GM18870 (cell line): ENCODE data around the gene SLC2A2.

Experiments
- ATAC-seq: cut with Tn5 transposase; IDR thresholded peaks from one replicate; pipeline ENCODE4 v1.9.1; 2021; ENCODE audit warnings: moderate library complexity; ENCODE audit not compliant: unreplicated experiment

SLC2A2 gene

GRCh38 chr3:171026597-171027293 is at the start of gene SLC2A2:
TSS of gene SLC2A2 (minus strand) at chr3:171026720. CDS start at chr3:171026670, 50 bp downstream.
- ATAC-seq: no peak

- ATAC-seq: no peak
Observed at GRCh38 chr3:171072432-171072831, 45.9 kb upstream of the SLC2A2 start.

- ATAC-seq: no peak
Observed at GRCh38 chr3:171068658-171069057, 42.1 kb upstream of the SLC2A2 start.

- no peak for ATAC-seq
Observed at GRCh38 chr3:171066206-171066605, 39.7 kb upstream of the SLC2A2 start.

- no peak for ATAC-seq
Observed at GRCh38 chr3:171065732-171066131, 39.2 kb upstream of the SLC2A2 start.

- no peak for ATAC-seq
Observed at GRCh38 chr3:171064461-171064860, 37.9 kb upstream of the SLC2A2 start.

GRCh38 chr3:171061749-171062148 is 35.2 kb upstream of the SLC2A2 start:
- ATAC-seq: no peak

- ATAC-seq: no peak
Observed at GRCh38 chr3:171059978-171060377, 33.5 kb upstream of the SLC2A2 start.

GRCh38 chr3:171058873-171059603 is 32.5 kb upstream of the SLC2A2 start:
- ATAC-seq: no peak

- ATAC-seq: no peak
Observed at GRCh38 chr3:171058058-171058457, 31.5 kb upstream of the SLC2A2 start.

- no peak for ATAC-seq
Observed at GRCh38 chr3:171057072-171057471, 30.6 kb upstream of the SLC2A2 start.

GRCh38 chr3:171056528-171056927 is 30.0 kb upstream of the SLC2A2 start:
- no peak for ATAC-seq

GRCh38 chr3:171055336-171056178 is 29.0 kb upstream of the SLC2A2 start:
- ATAC-seq: no peak

GRCh38 chr3:171054921-171055320 is 28.4 kb upstream of the SLC2A2 start:
- no peak for ATAC-seq

GRCh38 chr3:171054231-171054630 is 27.7 kb upstream of the SLC2A2 start:
- ATAC-seq: no peak

- peak; percentile 75 for ATAC-seq
Observed at GRCh38 chr3:171049861-171050444, 23.4 kb upstream of the SLC2A2 start.

GRCh38 chr3:171046760-171047159 is 20.2 kb upstream of the SLC2A2 start:
- no peak for ATAC-seq

GRCh38 chr3:171044835-171045793 is 18.6 kb upstream of the SLC2A2 start:
- ATAC-seq: no peak

- ATAC-seq: no peak
Observed at GRCh38 chr3:171044384-171044783, 17.9 kb upstream of the SLC2A2 start.

GRCh38 chr3:171039674-171040073 is 13.2 kb upstream of the SLC2A2 start:
- ATAC-seq: no peak
